Measurements from ENCODE around the gene UBXN11. TPM values are rescaled to one million over a fixed set of nuclear protein-coding genes. Genes with fewer than 3 reads are reported as not detected.

UBXN11 gene
- total RNA-seq (12.7 TPM), polyA plus RNA-seq (42.7 TPM)
- long read RNA-seq, donor 1, result 0 reads
- long read RNA-seq, donor 2, partial matches to known transcripts, result 3,165 of 3,215 reads
- long read RNA-seq, donor 2, other reads (novel, unspliced or antisense), result 47 of 3,215 reads
- long read RNA-seq, donor 3, partial matches to known transcripts, result 0 of 2 reads
- long read RNA-seq, donor 3, other reads (novel, unspliced or antisense), result 0 of 2 reads
- long read RNA-seq, donor 4, partial matches to known transcripts, result 1,204 of 1,219 reads
- long read RNA-seq, donor 4, other reads (novel, unspliced or antisense), result 14 of 1,219 reads
- long read RNA-seq, donor 5, partial matches to known transcripts, result 0 of 4 reads
- long read RNA-seq, donor 5, other reads (novel, unspliced or antisense), result 0 of 4 reads
- long read RNA-seq, donor 6, partial matches to known transcripts, result 1,796 of 1,821 reads
- long read RNA-seq, donor 6, other reads (novel, unspliced or antisense), result 21 of 1,821 reads
- long read RNA-seq, donor 7, partial matches to known transcripts, result 1,766 of 1,820 reads
- long read RNA-seq, donor 7, other reads (novel, unspliced or antisense), result 53 of 1,820 reads
- long read RNA-seq, donor 8, partial matches to known transcripts, result 0 of 2 reads
- long read RNA-seq, donor 8, other reads (novel, unspliced or antisense), result 0 of 2 reads
- long read RNA-seq, donor 9, partial matches to known transcripts, result 0 of 2 reads
- long read RNA-seq, donor 9, other reads (novel, unspliced or antisense), result 0 of 2 reads
- long read RNA-seq, donor 10, partial matches to known transcripts, result 0 of 3 reads
- long read RNA-seq, donor 10, other reads (novel, unspliced or antisense), result 0 of 3 reads

GRCh38 chr1:26306290-26307229, at the start of gene UBXN11:
UBXN11 (minus strand) TSS chr1:26306636; CDS start chr1:26302883, 3,753 bp downstream.
- 1% methylated on average over 51 of the region's 51 CpGs for WGBS
- peak; percentile 83 to 98 (median 93) for DNase-seq (ENCODE audit: low read depth in 6 of 9, low spot score in 9 of 9)
- Histone ChIP-seq H3K36me3 (ENCODE audit: control insufficient read depth in 2 of 2, insufficient read depth in 2 of 2, low read length in 1 of 2) (peaks cover 0 to 3% of the 10 kb centered on the region in 2 donors), H3K27me3 (ENCODE audit: control insufficient read depth in 2 of 2, insufficient read depth in 1 of 2, low read length in 1 of 2) (no peaks in the 10 kb centered on the region), H3K9me3 (ENCODE audit: control insufficient read depth in 2 of 2, insufficient read depth in 1 of 2, low read length in 1 of 2) (no peaks in the 10 kb centered on the region), H3K27ac (ENCODE audit: low read depth in 1 of 2, low read length in 1 of 2) (peak within 1 kb of the TSS; percentile 91 to 99), H3K4me3 (ENCODE audit: low read length in 2 of 2) (peak within 1 kb of the TSS; percentile 58 to 73), H3K4me1 (ENCODE audit: control insufficient read depth in 2 of 2, insufficient read depth in 2 of 2, low read length in 2 of 2) (peaks cover 26 to 73% of the 10 kb centered on the region in 2 donors)

GRCh38 chr1:26356106-26356505, 49.7 kb upstream of the UBXN11 start:
- DNase-seq (ENCODE audit: low read depth in 6 of 9, low spot score in 9 of 9), result no peak
- peaks cover 2 to 3% of the 10 kb centered on the region in 2 donors for H3K9me3 ChIP-seq (ENCODE audit: control insufficient read depth in 2 of 2, insufficient read depth in 1 of 2, low read length in 1 of 2)
- WGBS, result 97% methylated on average over 5 of the region's 5 CpGs
- peaks cover 24 to 52% of the 10 kb centered on the region in 2 donors for H3K27me3 ChIP-seq (ENCODE audit: control insufficient read depth in 2 of 2, insufficient read depth in 1 of 2, low read length in 1 of 2)
- no peaks in the 10 kb centered on the region for H3K36me3 ChIP-seq (ENCODE audit: control insufficient read depth in 2 of 2, insufficient read depth in 2 of 2, low read length in 1 of 2)
- H3K27ac ChIP-seq (ENCODE audit: low read depth in 1 of 2, low read length in 1 of 2), result no peak overlapping the region
- H3K4me1 ChIP-seq (ENCODE audit: control insufficient read depth in 2 of 2, insufficient read depth in 2 of 2, low read length in 2 of 2), result peaks cover 7 to 43% of the 10 kb centered on the region in 2 donors
- no peak overlapping the region for H3K4me3 ChIP-seq (ENCODE audit: low read length in 2 of 2)

GRCh38 chr1:26354972-26355371, 48.5 kb upstream of the UBXN11 start:
- peaks cover 13 to 41% of the 10 kb centered on the region in 2 donors for H3K27me3 ChIP-seq (ENCODE audit: control insufficient read depth in 2 of 2, insufficient read depth in 1 of 2, low read length in 1 of 2)
- peaks cover under 1 to 35% of the 10 kb centered on the region in 2 donors for H3K4me1 ChIP-seq (ENCODE audit: control insufficient read depth in 2 of 2, insufficient read depth in 2 of 2, low read length in 2 of 2)
- no peak overlapping the region for H3K27ac ChIP-seq (ENCODE audit: low read depth in 1 of 2, low read length in 1 of 2)
- peaks cover 0 to 1% of the 10 kb centered on the region in 2 donors for H3K9me3 ChIP-seq (ENCODE audit: control insufficient read depth in 2 of 2, insufficient read depth in 1 of 2, low read length in 1 of 2)
- 98% methylated on average over 9 of the region's 9 CpGs for WGBS
- no peaks in the 10 kb centered on the region for H3K36me3 ChIP-seq (ENCODE audit: control insufficient read depth in 2 of 2, insufficient read depth in 2 of 2, low read length in 1 of 2)
- DNase-seq (ENCODE audit: low read depth in 6 of 9, low spot score in 9 of 9), result no peak
- no peak overlapping the region for H3K4me3 ChIP-seq (ENCODE audit: low read length in 2 of 2)

GRCh38 chr1:26353976-26354820, 47.8 kb upstream of the UBXN11 start, which contains the start of gene CRYBG2:
CRYBG2 (minus strand) TSS chr1:26354130; CDS start chr1:26346657, 7,473 bp downstream.
- Histone ChIP-seq H3K27ac (ENCODE audit: low read depth in 1 of 2, low read length in 1 of 2) (no peak within 1 kb of the TSS), H3K27me3 (ENCODE audit: control insufficient read depth in 2 of 2, insufficient read depth in 1 of 2, low read length in 1 of 2) (peaks cover 10 to 33% of the 10 kb centered on the region in 2 donors), H3K9me3 (ENCODE audit: control insufficient read depth in 2 of 2, insufficient read depth in 1 of 2, low read length in 1 of 2) (peaks cover 0 to 1% of the 10 kb centered on the region in 2 donors), H3K4me3 (ENCODE audit: low read length in 2 of 2) (no peak within 1 kb of the TSS), H3K4me1 (ENCODE audit: control insufficient read depth in 2 of 2, insufficient read depth in 2 of 2, low read length in 2 of 2) (peaks cover 0 to 32% of the 10 kb centered on the region in 2 donors), H3K36me3 (ENCODE audit: control insufficient read depth in 2 of 2, insufficient read depth in 2 of 2, low read length in 1 of 2) (no peaks in the 10 kb centered on the region)
- DNase-seq (ENCODE audit: low read depth in 6 of 9, low spot score in 9 of 9), result no peak
- 97% methylated on average over 21 of the region's 21 CpGs for WGBS

- H3K4me3 ChIP-seq (ENCODE audit: low read length in 2 of 2), result no peak overlapping the region
- no peak overlapping the region for H3K27ac ChIP-seq (ENCODE audit: low read depth in 1 of 2, low read length in 1 of 2)
- DNase-seq (ENCODE audit: low read depth in 6 of 9, low spot score in 9 of 9), result no peak
- peaks cover 0 to 24% of the 10 kb centered on the region in 2 donors for H3K4me1 ChIP-seq (ENCODE audit: control insufficient read depth in 2 of 2, insufficient read depth in 2 of 2, low read length in 2 of 2)
- no peaks in the 10 kb centered on the region for H3K36me3 ChIP-seq (ENCODE audit: control insufficient read depth in 2 of 2, insufficient read depth in 2 of 2, low read length in 1 of 2)
- WGBS, result 97% methylated on average over 4 of the region's 4 CpGs
- H3K27me3 ChIP-seq (ENCODE audit: control insufficient read depth in 2 of 2, insufficient read depth in 1 of 2, low read length in 1 of 2), result peaks cover 2 to 24% of the 10 kb centered on the region in 2 donors
- H3K9me3 ChIP-seq (ENCODE audit: control insufficient read depth in 2 of 2, insufficient read depth in 1 of 2, low read length in 1 of 2), result peaks cover 0 to 1% of the 10 kb centered on the region in 2 donors
Measured at GRCh38 chr1:26353210-26353859, 46.9 kb upstream of the UBXN11 start.

GRCh38 chr1:26352338-26352679, 45.9 kb upstream of the UBXN11 start:
- Histone ChIP-seq H3K4me3 (ENCODE audit: low read length in 2 of 2) (no peak overlapping the region), H3K27me3 (ENCODE audit: control insufficient read depth in 2 of 2, insufficient read depth in 1 of 2, low read length in 1 of 2) (peaks cover 0 to 18% of the 10 kb centered on the region in 2 donors), H3K9me3 (ENCODE audit: control insufficient read depth in 2 of 2, insufficient read depth in 1 of 2, low read length in 1 of 2) (peaks cover 0 to 1% of the 10 kb centered on the region in 2 donors), H3K27ac (ENCODE audit: low read depth in 1 of 2, low read length in 1 of 2) (no peak overlapping the region), H3K36me3 (ENCODE audit: control insufficient read depth in 2 of 2, insufficient read depth in 2 of 2, low read length in 1 of 2) (no peaks in the 10 kb centered on the region), H3K4me1 (ENCODE audit: control insufficient read depth in 2 of 2, insufficient read depth in 2 of 2, low read length in 2 of 2) (peaks cover 0 to 14% of the 10 kb centered on the region in 2 donors)
- no peak for DNase-seq (ENCODE audit: low read depth in 6 of 9, low spot score in 9 of 9)
- 96% methylated on average over 5 of the region's 5 CpGs for WGBS

- no peak overlapping the region for H3K27ac ChIP-seq (ENCODE audit: low read depth in 1 of 2, low read length in 1 of 2)
- H3K27me3 ChIP-seq (ENCODE audit: control insufficient read depth in 2 of 2, insufficient read depth in 1 of 2, low read length in 1 of 2), result peaks cover 0 to 18% of the 10 kb centered on the region in 2 donors
- WGBS, result 96% methylated on average over 12 of the region's 12 CpGs
- no peak for DNase-seq (ENCODE audit: low read depth in 6 of 9, low spot score in 9 of 9)
- no peak overlapping the region for H3K4me3 ChIP-seq (ENCODE audit: low read length in 2 of 2)
- H3K4me1 ChIP-seq (ENCODE audit: control insufficient read depth in 2 of 2, insufficient read depth in 2 of 2, low read length in 2 of 2), result peaks cover 0 to 8% of the 10 kb centered on the region in 2 donors
- peaks cover 0 to 1% of the 10 kb centered on the region in 2 donors for H3K9me3 ChIP-seq (ENCODE audit: control insufficient read depth in 2 of 2, insufficient read depth in 1 of 2, low read length in 1 of 2)
- no peaks in the 10 kb centered on the region for H3K36me3 ChIP-seq (ENCODE audit: control insufficient read depth in 2 of 2, insufficient read depth in 2 of 2, low read length in 1 of 2)
Measured at GRCh38 chr1:26351590-26352337, 45.3 kb upstream of the UBXN11 start.
